Measurements from ENCODE around the gene PDZD2. TPM values are rescaled to one million over a fixed set of nuclear protein-coding genes. Genes with fewer than 3 reads are reported as not detected.

PDZD2 gene
- polyA plus RNA-seq, 3 donors = 0.10 TPM; not detected in 2

- Mint-ChIP-seq H3K4me1 (no peaks in the 10 kb centered on the region), H3K27ac (peak overlapping the region in 2 of 7 donors; percentile 27 to 61), H3K4me3 (no peak overlapping the region), H3K36me3 (peaks cover 64 to 75% of the 10 kb centered on the region in 2 donors), H3K9me3 (no peaks in the 10 kb centered on the region), H3K27me3 (ENCODE audit: low read depth in 3 of 3) (no peaks in the 10 kb centered on the region)
- H3K36me3 ChIP-seq (replicated peaks in 1 of 2; ENCODE audit: control insufficient read depth in 1 of 2, insufficient read depth in 2 of 2, low read length in 2 of 2) = peaks cover 60 to 80% of the 10 kb centered on the region in 2 donors
- intact Hi-C loops (cut with micrococcal nuclease) = no loop called here
- H3K9me3 ChIP-seq (replicated peaks in 1 of 2; ENCODE audit: control insufficient read depth in 1 of 2, insufficient read depth in 1 of 2, low read length in 2 of 2) = no peaks in the 10 kb centered on the region
- no peaks in the 10 kb centered on the region for H4K20me1 ChIP-seq (ENCODE audit: insufficient read depth, low read length)
- no peak overlapping the region for H3K9ac ChIP-seq (ENCODE audit: insufficient read depth, low read length, poor library complexity, severe bottlenecking)
- TF ChIP-seq CTCF (IDR thresholded peaks at IDR 0.05) = no peak
- H3K27me3 ChIP-seq (ENCODE audit: control insufficient read depth in 2 of 2, insufficient read depth in 2 of 2, low read length in 2 of 2) = no peaks in the 10 kb centered on the region
- no peak overlapping the region for H3K27ac ChIP-seq (ENCODE audit: low read depth in 1 of 2, low read length in 2 of 2)
- no peak overlapping the region for H3K4me2 ChIP-seq (replicated peaks; ENCODE audit: extremely low read depth, low read length, poor library complexity, severe bottlenecking)
- H3K4me3 ChIP-seq (replicated peaks in 1 of 3; ENCODE audit: low read depth in 2 of 3, low read length in 3 of 3) = no peak overlapping the region
- H3K79me2 ChIP-seq (ENCODE audit: insufficient read depth, low read length) = no peaks in the 10 kb centered on the region
- no peak overlapping the region for H2AFZ ChIP-seq (ENCODE audit: insufficient read depth, low read depth, low read length, poor library complexity, severe bottlenecking)
- no peaks in the 10 kb centered on the region for H3K4me1 ChIP-seq (ENCODE audit: control insufficient read depth in 1 of 2, insufficient read depth in 2 of 2, low read length in 2 of 2)
- 100% methylated on average over 2 of the region's 6 CpGs for WGBS (ENCODE audit: insufficient coverage)
- no peak for DNase-seq
Observed at GRCh38 chr5:32100230-32100629, 461.3 kb downstream of the PDZD2 start.

GRCh38 chr5:32100691-32101302 is 461.9 kb downstream of the PDZD2 start:
- H3K27me3 Mint-ChIP-seq (ENCODE audit: low read depth in 3 of 3) = no peaks in the 10 kb centered on the region
- no peaks in the 10 kb centered on the region for H3K9me3 ChIP-seq (replicated peaks in 1 of 2; ENCODE audit: control insufficient read depth in 1 of 2, insufficient read depth in 1 of 2, low read length in 2 of 2)
- peaks cover 65 to 86% of the 10 kb centered on the region in 2 donors for H3K36me3 ChIP-seq (replicated peaks in 1 of 2; ENCODE audit: control insufficient read depth in 1 of 2, insufficient read depth in 2 of 2, low read length in 2 of 2)
- H2AFZ ChIP-seq (ENCODE audit: insufficient read depth, low read depth, low read length, poor library complexity, severe bottlenecking) = no peak overlapping the region
- H3K36me3 Mint-ChIP-seq = peaks cover 70 to 80% of the 10 kb centered on the region in 2 donors
- no peak overlapping the region for H3K4me3 Mint-ChIP-seq
- no peak for TF ChIP-seq CTCF (IDR thresholded peaks at IDR 0.05)
- WGBS (ENCODE audit: insufficient coverage) = 96% methylated on average over 7 of the region's 8 CpGs
- no peaks in the 10 kb centered on the region for H3K4me1 Mint-ChIP-seq
- intact Hi-C loops (cut with micrococcal nuclease) = no loop called here
- no peak overlapping the region for H3K9ac ChIP-seq (ENCODE audit: insufficient read depth, low read length, poor library complexity, severe bottlenecking)
- no peak overlapping the region for H3K4me3 ChIP-seq (replicated peaks in 1 of 3; ENCODE audit: low read depth in 2 of 3, low read length in 3 of 3)
- no peaks in the 10 kb centered on the region for H3K9me3 Mint-ChIP-seq
- H3K4me2 ChIP-seq (replicated peaks; ENCODE audit: extremely low read depth, low read length, poor library complexity, severe bottlenecking) = no peak overlapping the region
- no peaks in the 10 kb centered on the region for H3K27me3 ChIP-seq (ENCODE audit: control insufficient read depth in 2 of 2, insufficient read depth in 2 of 2, low read length in 2 of 2)
- H3K27ac ChIP-seq (ENCODE audit: low read depth in 1 of 2, low read length in 2 of 2) = no peak overlapping the region
- peak overlapping the region in 1 of 7 donors; percentile 13 for H3K27ac Mint-ChIP-seq
- H3K79me2 ChIP-seq (ENCODE audit: insufficient read depth, low read length) = no peaks in the 10 kb centered on the region
- no peaks in the 10 kb centered on the region for H3K4me1 ChIP-seq (ENCODE audit: control insufficient read depth in 1 of 2, insufficient read depth in 2 of 2, low read length in 2 of 2)
- no peak for DNase-seq
- no peaks in the 10 kb centered on the region for H4K20me1 ChIP-seq (ENCODE audit: insufficient read depth, low read length)

Measured in CD14-positive monocyte (primary cell).